K562 (cell line): ENCODE measurements around the gene RNU6-9. TPM values are rescaled to one million over a fixed set of nuclear protein-coding genes. Genes with fewer than 3 reads are reported as not detected.
A peak's percentile ranks its signal among the peaks of the same experiment; 100 is the strongest.

Experiments used
- ATAC-seq: fragments of 200-7000 bp; cut with Tn5 transposase; 3 replicates; pipeline ENCODE4 v1.9.1; 2020; ENCODE audit warnings: moderate library complexity
- BruUV-seq: library from RNA; stranded (reverse); fragments of 400-500 nt; replicated peaks from 2 replicates; lab custom pipeline; 2021; lab: Mats Ljungman, UMichigan
- CTCF ChIA-PET: fragments of 300-600 bp; formaldehyde crosslinking; extraction: SDS; loops from one replicate; lab custom pipeline; 2021; ENCODE audit warnings: low intra/inter-chr PET ratio; lab: Yijun Ruan, JAX
- POLR2A ChIA-PET: fragments of 300-600, 350-650 bp; sonication (Branson Sonifier 250); formaldehyde crosslinking; extraction: SDS; loops from one replicate; lab custom pipeline; 2021; ENCODE audit warnings: antibody characterized with exemption, inconsistent platforms; lab: Yijun Ruan, JAX
- DNase-seq, 4 experiments: peaks; one replicate each; pipeline versions ENCODE4 v3.0.0 to v3.0.0-alpha.2; 2011 to 2018; ENCODE audit warnings: low spot score in 3 of 4, mixed read lengths in 3 of 4; ENCODE audit errors: extremely low read depth in 1 of 4
- FAIRE-seq: peaks from 2 replicates; lab custom pipeline; 2011; peaks lifted over from hg19 to GRCh38; lab: Jason Lieb, UNC
- H2AFZ ChIP-seq: 2 replicates; pipeline ENCODE4 v1.6.0; 2011; ENCODE audit warnings: low read depth, low read length, control low read depth, inconsistent platforms
- H3K27ac ChIP-seq: fragments of 200-600 bp; 3 replicates; pipeline ENCODE4 v1.8.0; 2011; ENCODE audit warnings: low read depth, mild to moderate bottlenecking, control low read depth, inconsistent platforms, low read length, moderate library complexity, mixed read lengths; ENCODE audit errors: extremely low read depth
- H3K27me3 ChIP-seq, 2 experiments: fragments of 300-600 bp in 1 of 2; 2 replicates in 1 of 2; 3 replicates in 1 of 2; pipeline versions ENCODE4 v1.6.0 to v1.8.0; 2011; ENCODE audit warnings: inconsistent platforms in 2 of 2, low read length in 2 of 2, mild to moderate bottlenecking in 1 of 2, mixed read lengths in 1 of 2, moderate library complexity in 1 of 2; ENCODE audit not compliant: control insufficient read depth in 2 of 2, insufficient read depth in 2 of 2
- H3K36me3 ChIP-seq: fragments of 300-600 bp; 3 replicates; pipeline ENCODE4 v1.8.0; 2011; ENCODE audit warnings: mild to moderate bottlenecking, low read length, inconsistent platforms; ENCODE audit not compliant: control insufficient read depth, insufficient read depth
- H3K4me1 ChIP-seq, 2 experiments: fragments of 200-600 bp in 1 of 2; replicated peaks in 1 of 2; 2 replicates in 1 of 2; 3 replicates in 1 of 2; pipeline versions ENCODE4 v1.5.1 to v1.8.0; 2011; ENCODE audit warnings: inconsistent platforms in 2 of 2, low read length in 2 of 2, mild to moderate bottlenecking in 1 of 2, mixed read lengths in 1 of 2, moderate library complexity in 1 of 2; ENCODE audit not compliant: control insufficient read depth in 2 of 2, insufficient read depth in 2 of 2
- H3K4me2 ChIP-seq: 2 replicates; pipeline ENCODE4 v1.6.1; 2011; ENCODE audit warnings: low read length, control low read depth, inconsistent platforms, mixed read lengths; ENCODE audit not compliant: insufficient read depth
- H3K4me3 ChIP-seq: fragments of 200-600 bp; sonication (generic), shearing (Covaris generic); 2 replicates; pipeline ENCODE4 v1.5.1; 2016; ENCODE audit warnings: control low read depth, inconsistent platforms
- H3K79me2 ChIP-seq: fragments of 200-600 bp; 3 replicates; pipeline ENCODE4 v1.8.0; 2011; ENCODE audit warnings: low read length, inconsistent platforms; ENCODE audit not compliant: control insufficient read depth, insufficient read depth
- H3K9ac ChIP-seq, 2 experiments: 2 replicates each; pipeline versions ENCODE4 v1.6.0 to v1.6.1; 2011; ENCODE audit warnings: low read depth in 2 of 2, low read length in 2 of 2, control low read depth in 1 of 2, inconsistent platforms in 1 of 2, mild to moderate bottlenecking in 1 of 2, mixed read lengths in 1 of 2; ENCODE audit not compliant: insufficient read depth in 1 of 2
- H3K9me1 ChIP-seq: one replicate; pipeline ENCODE4 v1.6.0; 2011; ENCODE audit warnings: inconsistent platforms, mild to moderate bottlenecking, low read length, moderate library complexity; ENCODE audit not compliant: control insufficient read depth, insufficient read depth
- H3K9me3 ChIP-seq: replicated peaks from 2 replicates; pipeline ENCODE4 v1.5.1; 2011; ENCODE audit warnings: low read depth, low read length, inconsistent platforms; ENCODE audit not compliant: control insufficient read depth, insufficient read depth
- H4K20me1 ChIP-seq: replicated peaks from 2 replicates; pipeline ENCODE4 v1.6.1; 2011; ENCODE audit warnings: low read length, inconsistent platforms, mixed read lengths; ENCODE audit not compliant: control insufficient read depth, insufficient read depth
- BMI1 ChIP-seq: fragments of 150-350 bp; IDR thresholded peaks from 2 replicates; pipeline ENCODE4 v1.6.1; 2014; ENCODE audit warnings: low read length
- GATAD2B ChIP-seq: fragments of 450-650 bp; IDR thresholded peaks from 2 replicates; pipeline ENCODE4 v1.6.1; 2017; ENCODE audit warnings: mild to moderate bottlenecking, borderline replicate concordance
- POLR2AphosphoS2 ChIP-seq: IDR thresholded peaks from 2 replicates; pipeline ENCODE4 v1.6.1; 2012; ENCODE audit warnings: low read length, improper control_type of control experiment
- RFX1 ChIP-seq: fragments of 450-650 bp; IDR thresholded peaks from 2 replicates; pipeline ENCODE4 v1.6.1; 2016; ENCODE audit warnings: mild to moderate bottlenecking, moderate library complexity
- ZFP1 ChIP-seq: fragments of 450-650 bp; formaldehyde crosslinking; IDR thresholded peaks from 2 replicates; pipeline ENCODE4 v1.4.0; 2020; ENCODE audit warnings: mild to moderate bottlenecking, mixed read lengths
- ZNF586 ChIP-seq: fragments of 450-650 bp; formaldehyde crosslinking; conservative IDR thresholded peaks from 2 replicates; pipeline ENCODE4 v1.4.0; 2020; ENCODE audit warnings: mild to moderate bottlenecking, moderate library complexity
- WGBS: fragments of 100-300 bp; shearing (Covaris generic); methylation state at CpG from one replicate; pipeline ENCODE4 v1.1.6; 2016; ENCODE audit warnings: low coverage, mixed read lengths; ENCODE audit not compliant: insufficient coverage; ENCODE audit errors: missing lambda C conversion rate; 5-methylcytosine and 5-hydroxymethylcytosine counted together
- in situ Hi-C: fragments of 300-500 bp; cut with MboI; formaldehyde crosslinking; loops from 4 replicates; pipeline ENCODE4 v1.15.0; 2018; ENCODE audit warnings: inconsistent platforms, mixed read lengths
- intact Hi-C: fragments of 100-400 bp; cut with micrococcal nuclease; formaldehyde crosslinking; loops from 2 replicates; pipeline ENCODE4 v1.14.2; 2022
- polyA plus RNA-seq, 8 experiments: library from polyadenylated mRNA; depleted of rRNA in 4 of 8; stranded (reverse) in 5 of 8; unstranded in 3 of 8; fragments of >200 nt; fragmentation: Nextera tagmentation in 2 of 8; fragmentation: Illumina TruSeq in 1 of 8; extraction: Ambion mirVana in 2 of 8; extraction: Trizol in 1 of 8; gene quantifications; 2 replicates each; pipeline versions ENCODE4 v1.2.1 to v1.2.3, GENCODE V29; 2011 to 2014; ENCODE audit warnings: inconsistent platforms in 1 of 8, missing spikeins in 1 of 8
- total RNA-seq, 7 experiments: library from RNA; depleted of rRNA in 6 of 7; stranded (reverse); fragments of >200 nt in 6 of 7; fragmentation: Illumina TruSeq in 2 of 7; extraction: Trizol in 2 of 7; gene quantifications; 2 replicates each; pipeline versions ENCODE4 v1.2.1 to v1.2.3, GENCODE V29; 2011 to 2021; ENCODE audit warnings: low replicate concordance in 1 of 7
- TF ChIP-seq, protein P1 (sequence below): sonication (generic); formaldehyde crosslinking; IDR thresholded peaks from 2 replicates; pipeline ENCODE4 v1.8.1; 2023; ENCODE audit warnings: mild to moderate bottlenecking, missing genetic modification reagents
- TF ChIP-seq, protein P2 (sequence below): fragments of 250-450 bp; sonication (Bioruptor Pico); IDR thresholded peaks from 2 replicates; pipeline ENCODE4 v1.6.1; 2021; ENCODE audit warnings: mild to moderate bottlenecking
- TF ChIP-seq, protein P3 (sequence below): sonication (generic); formaldehyde crosslinking; IDR thresholded peaks from 2 replicates; pipeline ENCODE4 v1.8.0; 2022; ENCODE audit warnings: mild to moderate bottlenecking, missing genetic modification reagents

Gene RNU6-9
- total and polyA plus RNA-seq, 9 of the 15 experiments (the other 6 are each of a cell fraction or from before 2014, with no cell fraction given) = not detected

DNA sequence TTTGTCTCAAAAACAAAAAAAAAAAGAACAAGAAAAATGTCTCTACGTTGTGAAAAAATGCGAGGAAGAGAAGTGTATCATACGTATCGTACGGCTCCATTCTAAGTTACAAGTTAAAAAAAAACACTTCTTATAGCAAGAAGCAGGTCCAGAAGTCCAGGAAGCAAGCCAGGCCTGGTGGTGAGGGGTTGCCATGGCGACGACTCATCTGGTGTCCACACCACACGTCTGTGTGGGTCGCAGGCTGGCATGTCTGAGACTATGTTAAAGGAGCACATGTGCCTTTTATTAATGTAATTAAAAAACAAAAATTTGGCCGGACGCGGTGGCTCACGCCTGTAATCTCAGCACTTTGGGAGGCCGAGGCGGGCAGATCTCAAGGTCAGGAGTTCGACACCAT, 6.2 kb upstream of the RNU6-9 start:
- in situ Hi-C loops = no loop called here
- no peak overlapping the region for H2AFZ ChIP-seq
- TF ChIP-seq, protein P1, sequence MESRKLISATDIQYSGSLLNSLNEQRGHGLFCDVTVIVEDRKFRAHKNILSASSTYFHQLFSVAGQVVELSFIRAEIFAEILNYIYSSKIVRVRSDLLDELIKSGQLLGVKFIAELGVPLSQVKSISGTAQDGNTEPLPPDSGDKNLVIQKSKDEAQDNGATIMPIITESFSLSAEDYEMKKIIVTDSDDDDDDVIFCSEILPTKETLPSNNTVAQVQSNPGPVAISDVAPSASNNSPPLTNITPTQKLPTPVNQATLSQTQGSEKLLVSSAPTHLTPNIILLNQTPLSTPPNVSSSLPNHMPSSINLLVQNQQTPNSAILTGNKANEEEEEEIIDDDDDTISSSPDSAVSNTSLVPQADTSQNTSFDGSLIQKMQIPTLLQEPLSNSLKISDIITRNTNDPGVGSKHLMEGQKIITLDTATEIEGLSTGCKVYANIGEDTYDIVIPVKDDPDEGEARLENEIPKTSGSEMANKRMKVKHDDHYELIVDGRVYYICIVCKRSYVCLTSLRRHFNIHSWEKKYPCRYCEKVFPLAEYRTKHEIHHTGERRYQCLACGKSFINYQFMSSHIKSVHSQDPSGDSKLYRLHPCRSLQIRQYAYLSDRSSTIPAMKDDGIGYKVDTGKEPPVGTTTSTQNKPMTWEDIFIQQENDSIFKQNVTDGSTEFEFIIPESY (CRISPR knock-in tag) = 0 out of 2 replicates have a peak, but pooled peaks have one; percentile 22
- TF ChIP-seq GATAD2B (no peak), BMI1 (peak; percentile 47; the same call in 1 of the 2 replicates), RFX1 (peak; percentile 89), ZFP1 (CRISPR knock-in tag) (no peak), POLR2AphosphoS2 (no peak), ZNF586 (CRISPR knock-in tag) (no peak)
- TF ChIP-seq, protein P2, sequence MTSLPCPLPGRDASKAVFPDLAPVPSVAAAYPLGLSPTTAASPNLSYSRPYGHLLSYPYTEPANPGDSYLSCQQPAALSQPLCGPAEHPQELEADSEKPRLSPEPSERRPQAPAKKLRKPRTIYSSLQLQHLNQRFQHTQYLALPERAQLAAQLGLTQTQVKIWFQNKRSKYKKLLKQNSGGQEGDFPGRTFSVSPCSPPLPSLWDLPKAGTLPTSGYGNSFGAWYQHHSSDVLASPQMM = no peak
- TF ChIP-seq, protein P3, sequence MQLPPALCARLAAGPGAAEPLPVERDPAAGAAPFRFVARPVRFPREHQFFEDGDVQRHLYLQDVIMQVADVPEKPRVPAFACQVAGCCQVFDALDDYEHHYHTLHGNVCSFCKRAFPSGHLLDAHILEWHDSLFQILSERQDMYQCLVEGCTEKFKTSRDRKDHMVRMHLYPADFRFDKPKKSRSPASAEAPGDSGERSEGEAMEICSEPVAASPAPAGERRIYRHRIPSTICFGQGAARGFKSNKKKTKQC (CRISPR knock-in tag) = no peak
- no peak overlapping the region for H3K27ac ChIP-seq
- peaks cover 32% of the 10 kb centered on the region for H3K79me2 ChIP-seq
- peaks cover 5 to 81% of the 10 kb centered on the region in 2 experiments; a peak in 4 of 5 replicates for H3K4me1 ChIP-seq
- DNase-seq (no peak), ATAC-seq (no peak), FAIRE-seq (peak; percentile 54)
- 88% methylated on average over 15 of the region's 16 CpGs for WGBS
- no peak overlapping the region for H3K9ac ChIP-seq
- peaks cover 4% of the 10 kb centered on the region; the same call in 1 of the 2 replicates for H4K20me1 ChIP-seq
- CTCF ChIA-PET = no interaction called here
- no peaks in the 10 kb centered on the region for H3K27me3 ChIP-seq
- no TSS peak for BruUV-seq
- intact Hi-C loops = no loop called here
- peaks cover 83% of the 10 kb centered on the region for H3K36me3 ChIP-seq
- no peaks in the 10 kb centered on the region for H3K9me1 ChIP-seq
- POLR2A ChIA-PET = no interaction called here
- H3K4me3 ChIP-seq = no peak overlapping the region
- H3K9me3 ChIP-seq = no peaks in the 10 kb centered on the region
- H3K4me2 ChIP-seq = no peak overlapping the region
